HG03280 (cell line): Measurements from ENCODE around the gene MPPED1.

Experiments
- ATAC-seq: cut with Tn5 transposase; IDR thresholded peaks from one replicate; pipeline ENCODE4 v1.9.1; 2021; ENCODE audit warnings: mild to moderate bottlenecking, moderate library complexity; ENCODE audit not compliant: unreplicated experiment

Gene MPPED1

GRCh38 chr22:43411869-43412807, at the start of gene MPPED1:
Gene MPPED1 (plus strand): TSS chr22:43412014. CDS start chr22:43424986, 12,972 bp downstream.
- ATAC-seq, result no peak

- ATAC-seq, result no peak
Measured at GRCh38 chr22:43363315-43364168, 48.3 kb upstream of the MPPED1 start.

- ATAC-seq, result no peak
Measured at GRCh38 chr22:43364169-43364435, 47.7 kb upstream of the MPPED1 start.

- ATAC-seq, result no peak
Measured at GRCh38 chr22:43365715-43366440, 45.9 kb upstream of the MPPED1 start.

GRCh38 chr22:43370036-43370435, 41.8 kb upstream of the MPPED1 start:
- ATAC-seq, result no peak

- no peak for ATAC-seq
Measured at GRCh38 chr22:43375951-43376455, 35.8 kb upstream of the MPPED1 start.

- ATAC-seq, result no peak
Measured at GRCh38 chr22:43376765-43377547, 34.9 kb upstream of the MPPED1 start.

GRCh38 chr22:43377548-43377895, 34.3 kb upstream of the MPPED1 start:
- ATAC-seq, result no peak

GRCh38 chr22:43377896-43378704, 33.7 kb upstream of the MPPED1 start:
- ATAC-seq, result peak; percentile 70

- no peak for ATAC-seq
Measured at GRCh38 chr22:43381693-43382092, 30.1 kb upstream of the MPPED1 start.

GRCh38 chr22:43384863-43385262, 27.0 kb upstream of the MPPED1 start:
- no peak for ATAC-seq

GRCh38 chr22:43385770-43386641, 25.8 kb upstream of the MPPED1 start:
- peak; percentile 72 for ATAC-seq

GRCh38 chr22:43387815-43388214, 24.0 kb upstream of the MPPED1 start:
- ATAC-seq, result no peak

GRCh38 chr22:43388420-43388851, 23.4 kb upstream of the MPPED1 start:
- ATAC-seq, result no peak

- no peak for ATAC-seq
Measured at GRCh38 chr22:43389227-43389836, 22.5 kb upstream of the MPPED1 start.

GRCh38 chr22:43390166-43390565, 21.6 kb upstream of the MPPED1 start:
- no peak for ATAC-seq

- ATAC-seq, result no peak
Measured at GRCh38 chr22:43390872-43391271, 20.9 kb upstream of the MPPED1 start.

GRCh38 chr22:43391306-43391705, 20.5 kb upstream of the MPPED1 start:
- ATAC-seq, result no peak
